ENCODE results near the gene MEX3C.

- TF ChIP-seq, protein P1, sequence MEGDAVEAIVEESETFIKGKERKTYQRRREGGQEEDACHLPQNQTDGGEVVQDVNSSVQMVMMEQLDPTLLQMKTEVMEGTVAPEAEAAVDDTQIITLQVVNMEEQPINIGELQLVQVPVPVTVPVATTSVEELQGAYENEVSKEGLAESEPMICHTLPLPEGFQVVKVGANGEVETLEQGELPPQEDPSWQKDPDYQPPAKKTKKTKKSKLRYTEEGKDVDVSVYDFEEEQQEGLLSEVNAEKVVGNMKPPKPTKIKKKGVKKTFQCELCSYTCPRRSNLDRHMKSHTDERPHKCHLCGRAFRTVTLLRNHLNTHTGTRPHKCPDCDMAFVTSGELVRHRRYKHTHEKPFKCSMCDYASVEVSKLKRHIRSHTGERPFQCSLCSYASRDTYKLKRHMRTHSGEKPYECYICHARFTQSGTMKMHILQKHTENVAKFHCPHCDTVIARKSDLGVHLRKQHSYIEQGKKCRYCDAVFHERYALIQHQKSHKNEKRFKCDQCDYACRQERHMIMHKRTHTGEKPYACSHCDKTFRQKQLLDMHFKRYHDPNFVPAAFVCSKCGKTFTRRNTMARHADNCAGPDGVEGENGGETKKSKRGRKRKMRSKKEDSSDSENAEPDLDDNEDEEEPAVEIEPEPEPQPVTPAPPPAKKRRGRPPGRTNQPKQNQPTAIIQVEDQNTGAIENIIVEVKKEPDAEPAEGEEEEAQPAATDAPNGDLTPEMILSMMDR (conservative IDR thresholded peaks at IDR 0.05; ENCODE audit: low read length): no peak
- TF ChIP-seq EZH2phosphoT487 (IDR thresholded peaks at IDR 0.05; ENCODE audit: borderline replicate concordance, low read depth, low read length): no peak
Observed at GRCh38 chr18:51192026-51192425, 5.5 kb downstream of the MEX3C start.
